Naive thymus-derived CD4-positive, alpha-beta T cell (primary cell): ENCODE measurements around the gene SPATA32. TPM values are rescaled to one million over a fixed set of nuclear protein-coding genes. Genes with fewer than 3 reads are reported as not detected.

Experiments
- ATAC-seq: fragments of 150-1000 bp; cut with Tn5 transposase; 2 replicates; pipeline ENCODE4 v1.10.0; 2021; ENCODE audit warnings: mild to moderate bottlenecking, moderate library complexity
- CTCF ChIA-PET: fragments of 350-600 bp; sonication (Branson Sonifier 250); formaldehyde crosslinking; loops from one replicate; lab custom pipeline; 2021; ENCODE audit warnings: antibody characterized with exemption; lab: Charles Lee
- POLR2A ChIA-PET: fragments of 350-600 bp; sonication (Branson Sonifier 250); formaldehyde crosslinking; loops from one replicate; lab custom pipeline; 2021; ENCODE audit warnings: antibody characterized with exemption, inconsistent platforms; lab: Charles Lee
- DNase-seq, 9 donors: peaks; one replicate each; pipeline versions ENCODE4 v3.0.0 to v3.0.0-alpha.2; 2020 to 2022; ENCODE audit warnings: mixed read lengths in 1 of 9
- H3K27ac ChIP-seq: one replicate; pipeline ENCODE4 v1.7.0; 2013; ENCODE audit warnings: mild to moderate bottlenecking, low read depth, low read length, moderate library complexity
- H3K27me3 ChIP-seq, 2 donors: one replicate each; pipeline ENCODE4 v1.7.0; 2013; ENCODE audit warnings: low read length in 2 of 2, mild to moderate bottlenecking in 2 of 2, moderate library complexity in 2 of 2; ENCODE audit not compliant: control insufficient read depth in 2 of 2, insufficient read depth in 2 of 2
- H3K36me3 ChIP-seq, 3 experiments: 1 replicate in 2 of 3; 2 replicates in 1 of 3; pipeline ENCODE4 v1.7.0; 2013; ENCODE audit warnings: low read length in 3 of 3, mild to moderate bottlenecking in 3 of 3, moderate library complexity in 1 of 3; ENCODE audit not compliant: insufficient read depth in 3 of 3, control insufficient read depth in 2 of 3
- H3K4me1 ChIP-seq, 2 donors: one replicate each; pipeline ENCODE4 v1.7.0; 2013; ENCODE audit warnings: low read length in 2 of 2, mild to moderate bottlenecking in 2 of 2, moderate library complexity in 1 of 2; ENCODE audit not compliant: control insufficient read depth in 2 of 2, insufficient read depth in 2 of 2
- H3K4me3 ChIP-seq: 2 replicates; pipeline ENCODE4 v1.7.0; 2013; ENCODE audit warnings: mild to moderate bottlenecking, low read length
- H3K9me3 ChIP-seq, 3 experiments: 1 replicate in 2 of 3; 2 replicates in 1 of 3; pipeline ENCODE4 v1.7.0; 2013; ENCODE audit warnings: low read length in 3 of 3; ENCODE audit not compliant: control insufficient read depth in 2 of 3
- H3K27ac Mint-ChIP-seq, 9 donors: one replicate each; pipeline ENCODE4 v1.8.0; 2020 to 2022; ENCODE audit warnings: mixed read lengths in 9 of 9, mild to moderate bottlenecking in 8 of 9, moderate library complexity in 5 of 9, inconsistent platforms in 2 of 9
- H3K27me3 Mint-ChIP-seq, 5 donors: one replicate each; pipeline ENCODE4 v1.8.0; 2021 to 2022; ENCODE audit warnings: mixed read lengths in 5 of 5, mild to moderate bottlenecking in 1 of 5
- H3K36me3 Mint-ChIP-seq, 5 donors: one replicate each; pipeline ENCODE4 v1.8.0; 2020 to 2022; ENCODE audit warnings: mixed read lengths in 5 of 5, mild to moderate bottlenecking in 3 of 5, inconsistent platforms in 1 of 5
- H3K4me1 Mint-ChIP-seq, 7 donors: one replicate each; pipeline ENCODE4 v1.8.0; 2020 to 2022; ENCODE audit warnings: mixed read lengths in 7 of 7, mild to moderate bottlenecking in 3 of 7, inconsistent platforms in 1 of 7
- H3K4me3 Mint-ChIP-seq, 10 donors: one replicate each; pipeline ENCODE4 v1.8.0; 2020 to 2022; ENCODE audit warnings: mild to moderate bottlenecking in 10 of 10, mixed read lengths in 10 of 10, moderate library complexity in 6 of 10, inconsistent platforms in 2 of 10
- H3K9me3 Mint-ChIP-seq, 11 donors: one replicate each; pipeline ENCODE4 v1.8.0; 2020 to 2022; ENCODE audit warnings: mixed read lengths in 11 of 11, mild to moderate bottlenecking in 4 of 11, inconsistent platforms in 1 of 11, moderate library complexity in 1 of 11
- intact Hi-C, 2 donors: fragments of 100-400 bp; cut with micrococcal nuclease; formaldehyde crosslinking; loops; one replicate each; pipeline ENCODE4 v1.15.1; 2023
- polyA plus RNA-seq, 2 donors: library from polyadenylated mRNA; unstranded; fragments of 300-500 nt; fragmentation: Illumina TruSeq; gene quantifications; one replicate each; pipeline ENCODE4 v1.2.3, GENCODE V29; 2021
- total RNA-seq, 6 experiments: library from RNA in 5 of 6; stranded (reverse) in 5 of 6; gene quantifications; 1 replicate in 5 of 6; 2 replicates in 1 of 6; pipeline ENCODE4 v1.2.3 and lab custom pipeline; 2021 to 2026

The SPATA32 gene
- total and polyA plus RNA-seq, 7 experiments from 2014 or later: 0.12 to 1.1 (median 0.45) TPM; not detected in 1

GRCh38 chr17:45292696-45293412 lies 31.0 kb upstream of the SPATA32 start:
- ChIA-PET POLR2A (interaction anchor here (0.6 to 1.0 kb wide), 2 partner anchors 7 to 21 kb away, joined by 3 read pairs; no protein-coding TSS in a partner anchor), CTCF (interaction anchor here (0.7 kb wide), 1 partner anchor 17 kb away, joined by 4 read pairs; no protein-coding TSS in a partner anchor)
- Mint-ChIP-seq H3K27me3 (no peaks in the 10 kb centered on the region), H3K4me1 (peaks cover 30 to 70% (median 53%) of the 10 kb centered on the region in 7 donors), H3K27ac (peak overlapping the region in 7 of 9 donors; percentile 58 to 85 (median 74)), H3K36me3 (peaks cover 0 to 18% (median 4%) of the 10 kb centered on the region in 5 donors), H3K9me3 (no peaks in the 10 kb centered on the region), H3K4me3 (peak overlapping the region in 1 of 10 donors; percentile 9)
- ATAC-seq (no peak), DNase-seq (no peak)
- H3K27ac ChIP-seq: no peak overlapping the region
- no peak overlapping the region for H3K4me3 ChIP-seq
- peaks cover 0 to 49% (median 11%) of the 10 kb centered on the region in 3 experiments for H3K36me3 ChIP-seq
- no peaks in the 10 kb centered on the region for H3K9me3 ChIP-seq
- intact Hi-C loops: no loop called here
- peaks cover 18 to 25% of the 10 kb centered on the region in 2 donors for H3K4me1 ChIP-seq
- no peaks in the 10 kb centered on the region for H3K27me3 ChIP-seq

GRCh38 chr17:45291171-45291805 lies 29.4 kb upstream of the SPATA32 start:
- CTCF ChIA-PET: no interaction called here
- POLR2A ChIA-PET: no interaction called here
- ATAC-seq (peak; percentile 32), DNase-seq (no peak)
- H3K4me1 Mint-ChIP-seq: peaks cover 16 to 56% (median 38%) of the 10 kb centered on the region in 7 donors
- H3K27me3 Mint-ChIP-seq: no peaks in the 10 kb centered on the region
- Histone ChIP-seq H3K4me1 (peaks cover 7 to 14% of the 10 kb centered on the region in 2 donors), H3K4me3 (no peak overlapping the region), H3K27ac (peak overlapping the region; percentile 29), H3K27me3 (no peaks in the 10 kb centered on the region), H3K36me3 (peaks cover 3 to 65% (median 21%) of the 10 kb centered on the region in 3 experiments), H3K9me3 (no peaks in the 10 kb centered on the region)
- intact Hi-C loops: no loop called here
- peaks cover 0 to 19% (median 4%) of the 10 kb centered on the region in 5 donors for H3K36me3 Mint-ChIP-seq
- H3K9me3 Mint-ChIP-seq: no peaks in the 10 kb centered on the region
- no peak overlapping the region for H3K4me3 Mint-ChIP-seq
- H3K27ac Mint-ChIP-seq: peak overlapping the region in 8 of 9 donors; percentile 43 to 89 (median 76)

GRCh38 chr17:45290269-45290765 lies 28.4 kb upstream of the SPATA32 start:
- ChIA-PET CTCF (interaction anchor here (2.4 kb wide), 1 partner anchor 13 kb away, joined by 6 read pairs; no protein-coding TSS in a partner anchor), POLR2A (interaction anchor here (1.3 kb wide), 1 partner anchor 21 kb away, joined by 3 read pairs; no protein-coding TSS in a partner anchor)
- intact Hi-C loops: no loop called here
- Histone ChIP-seq H3K9me3 (no peaks in the 10 kb centered on the region), H3K27ac (no peak overlapping the region), H3K36me3 (peaks cover 3 to 74% (median 21%) of the 10 kb centered on the region in 3 experiments), H3K4me3 (no peak overlapping the region), H3K27me3 (no peaks in the 10 kb centered on the region), H3K4me1 (peaks cover 0 to 6% of the 10 kb centered on the region in 2 donors)
- Mint-ChIP-seq H3K4me1 (peaks cover 10 to 47% (median 30%) of the 10 kb centered on the region in 7 donors), H3K27me3 (no peaks in the 10 kb centered on the region), H3K9me3 (no peaks in the 10 kb centered on the region), H3K36me3 (peaks cover 0 to 19% (median 7%) of the 10 kb centered on the region in 5 donors), H3K27ac (peak overlapping the region in 6 of 9 donors; percentile 41 to 79 (median 59)), H3K4me3 (no peak overlapping the region)
- DNase-seq (no peak), ATAC-seq (no peak)

GRCh38 chr17:45289301-45290268 lies 27.7 kb upstream of the SPATA32 start:
- H3K27me3 ChIP-seq: no peaks in the 10 kb centered on the region
- no peak overlapping the region for H3K4me3 ChIP-seq
- DNase-seq (no peak), ATAC-seq (no peak)
- H3K9me3 ChIP-seq: no peaks in the 10 kb centered on the region
- intact Hi-C loops: no loop called here
- ChIA-PET CTCF (interaction anchor here (0.7 to 2.4 kb wide), 2 partner anchors 12 to 70 kb away, joined by 3 to 6 read pairs; no protein-coding TSS in a partner anchor), POLR2A (interaction anchor here (1.1 to 1.3 kb wide), 2 partner anchors 22 to 31 kb away, joined by 3 to 4 read pairs; no protein-coding TSS in a partner anchor)
- Mint-ChIP-seq H3K27me3 (no peaks in the 10 kb centered on the region), H3K4me3 (no peak overlapping the region), H3K4me1 (peaks cover 7 to 44% (median 27%) of the 10 kb centered on the region in 7 donors), H3K9me3 (no peaks in the 10 kb centered on the region), H3K36me3 (peaks cover 0 to 16% (median 7%) of the 10 kb centered on the region in 5 donors), H3K27ac (peak overlapping the region in 7 of 9 donors; percentile 36 to 79 (median 46))
- peaks cover 0 to 6% of the 10 kb centered on the region in 2 donors for H3K4me1 ChIP-seq
- H3K36me3 ChIP-seq: peaks cover 3 to 81% (median 21%) of the 10 kb centered on the region in 3 experiments
- H3K27ac ChIP-seq: no peak overlapping the region

GRCh38 chr17:45288825-45289224 lies 26.9 kb upstream of the SPATA32 start:
- Mint-ChIP-seq H3K9me3 (no peaks in the 10 kb centered on the region), H3K4me1 (peaks cover 15 to 43% (median 24%) of the 10 kb centered on the region in 7 donors), H3K4me3 (no peak overlapping the region), H3K36me3 (peaks cover 4 to 23% (median 8%) of the 10 kb centered on the region in 5 donors), H3K27ac (peak overlapping the region in 2 of 9 donors; percentile 56 to 59), H3K27me3 (no peaks in the 10 kb centered on the region)
- ATAC-seq: no peak
- Histone ChIP-seq H3K27me3 (no peaks in the 10 kb centered on the region), H3K9me3 (no peaks in the 10 kb centered on the region), H3K36me3 (peaks cover 7 to 83% (median 21%) of the 10 kb centered on the region in 3 experiments), H3K27ac (no peak overlapping the region), H3K4me3 (no peak overlapping the region), H3K4me1 (peaks cover 0 to 6% of the 10 kb centered on the region in 2 donors)
- intact Hi-C loops: no loop called here
- DNase-seq: no peak
- ChIA-PET POLR2A (interaction anchor here (1.1 to 1.5 kb wide), 2 partner anchors 14 to 32 kb away, joined by 4 read pairs; no protein-coding TSS in a partner anchor), CTCF (interaction anchor here (2.4 kb wide), 1 partner anchor 12 kb away, joined by 6 read pairs; no protein-coding TSS in a partner anchor)
